HG03558 (cell line): ENCODE results near the gene ATXN7.

Experiments
- ATAC-seq: cut with Tn5 transposase; IDR thresholded peaks from one replicate; pipeline ENCODE4 v1.9.1; 2021; ENCODE audit warnings: moderate number of reproducible peaks; ENCODE audit not compliant: unreplicated experiment; ENCODE audit errors: extremely low read depth

Gene ATXN7

DNA sequence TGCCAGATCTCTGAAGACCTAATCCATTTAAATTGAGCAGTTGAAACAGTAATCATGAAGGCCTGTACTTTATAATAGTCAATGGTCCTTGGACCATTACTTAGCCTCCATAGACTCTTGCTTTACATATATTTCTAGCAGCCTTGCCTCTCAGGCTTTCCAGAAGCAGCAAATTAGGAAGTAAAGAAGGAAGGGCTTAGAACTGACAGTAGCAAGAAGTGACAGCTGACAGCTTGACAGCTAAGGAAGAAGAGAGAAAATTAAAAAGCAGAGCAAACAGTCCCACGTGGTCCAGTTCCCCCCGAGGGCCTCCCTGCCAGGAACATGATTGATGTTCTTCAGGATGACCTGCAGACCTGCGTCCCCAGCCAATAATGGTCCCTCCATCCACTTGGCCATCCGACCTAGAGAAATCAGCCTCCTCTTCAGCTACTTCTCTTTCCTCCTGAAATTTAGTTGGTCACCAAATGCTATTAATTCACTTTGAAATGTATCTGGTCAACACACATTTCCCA is 174.6 kb downstream of the ATXN7 start:
- no peak for ATAC-seq

- no peak for ATAC-seq
Measured at GRCh38 chr3:64039332-64039731, 175.7 kb downstream of the ATXN7 start.

- ATAC-seq = no peak
Measured at GRCh38 chr3:64039981-64040733, 176.5 kb downstream of the ATXN7 start.

DNA sequence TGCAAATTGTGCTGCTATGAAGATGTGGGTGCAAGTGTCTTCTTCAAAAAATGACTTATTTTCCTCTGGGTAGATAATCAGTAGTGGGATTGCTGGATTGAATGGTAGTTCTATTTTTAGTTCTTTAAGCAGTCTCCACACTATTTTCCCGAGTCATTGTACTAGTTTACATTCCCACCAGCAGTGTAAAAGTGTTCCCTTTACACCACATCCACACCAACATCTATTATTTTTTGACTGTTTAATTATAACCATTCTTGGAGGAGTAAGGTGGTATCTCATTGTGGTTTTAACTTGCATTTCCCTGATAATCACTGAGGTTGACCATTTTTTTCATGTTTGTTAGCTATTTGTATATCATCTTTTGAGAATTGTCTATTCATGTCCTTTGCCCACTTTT is 179.3 kb downstream of the ATXN7 start:
- no peak for ATAC-seq

DNA sequence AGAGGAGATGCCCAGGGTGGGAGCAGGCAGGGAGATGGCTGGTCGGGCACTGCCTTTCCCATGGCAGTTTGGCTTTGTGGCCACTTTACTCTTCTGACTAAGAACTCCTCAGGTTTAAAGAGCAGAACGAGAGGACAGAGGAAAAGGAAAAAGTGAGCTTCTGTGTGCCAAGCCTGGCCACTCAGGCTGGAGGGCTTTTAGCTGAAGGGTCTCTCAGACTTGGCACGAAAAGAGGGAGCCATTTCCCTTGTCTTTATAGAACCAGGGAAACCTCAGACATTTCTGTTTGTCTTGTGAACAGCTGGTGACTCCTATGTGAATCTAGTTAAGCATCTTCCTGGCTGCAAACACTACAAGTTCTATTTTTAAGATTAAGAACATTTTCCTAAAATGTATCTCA is 182.9 kb downstream of the ATXN7 start:
- ATAC-seq = no peak

- ATAC-seq = no peak
Measured at GRCh38 chr3:64046996-64047594, 183.4 kb downstream of the ATXN7 start.

- ATAC-seq = no peak
Measured at GRCh38 chr3:64047787-64048186, 184.1 kb downstream of the ATXN7 start.

DNA sequence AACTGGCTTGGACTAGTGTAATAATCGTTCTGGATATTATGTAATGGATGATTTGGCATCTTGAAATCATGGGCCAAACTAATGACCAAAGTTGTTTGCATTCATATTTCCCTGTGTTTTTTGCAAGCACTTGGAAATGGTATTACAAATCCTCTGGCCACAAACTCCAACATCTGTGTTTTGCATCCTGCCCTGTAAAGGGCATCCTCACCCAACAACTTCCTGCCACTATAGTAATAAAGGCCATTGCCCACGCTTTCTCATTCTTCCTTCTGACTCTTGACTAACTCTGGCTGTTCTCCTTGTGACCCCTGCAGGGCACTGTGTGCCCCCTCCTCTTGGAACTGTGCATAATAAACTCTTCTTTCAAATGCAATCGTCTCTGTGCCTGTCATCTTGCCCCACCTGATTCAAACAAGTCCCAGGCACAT is 185.0 kb downstream of the ATXN7 start:
- no peak for ATAC-seq

DNA sequence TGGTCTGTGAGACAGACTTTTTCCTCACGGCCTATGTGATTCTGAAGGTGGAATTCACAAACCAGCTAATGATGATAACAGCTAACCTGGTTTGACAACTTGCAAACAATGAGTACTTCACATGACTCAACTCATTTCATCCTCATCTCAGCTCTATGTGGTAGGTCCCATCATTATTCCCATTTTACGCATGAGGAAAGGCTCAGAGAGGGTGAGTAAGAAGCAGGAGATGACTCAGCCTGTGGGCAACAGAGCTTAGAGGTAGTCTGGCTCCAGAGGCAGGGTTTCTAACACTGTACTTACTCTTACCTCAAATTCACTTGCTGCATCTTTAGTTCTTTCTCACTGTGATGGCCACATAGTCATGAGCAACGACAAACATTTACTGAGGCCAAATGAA is 185.5 kb downstream of the ATXN7 start:
- no peak for ATAC-seq

GRCh38 chr3:64049832-64050231 is 186.2 kb downstream of the ATXN7 start:
- ATAC-seq = no peak
